ENCODE results near the gene IL15RA. TPM values are rescaled to one million over a fixed set of nuclear protein-coding genes. Genes with fewer than 3 reads are reported as not detected.

The IL15RA gene
- total RNA-seq, 1 donor from 2014 or later = 24.8 TPM

DNA sequence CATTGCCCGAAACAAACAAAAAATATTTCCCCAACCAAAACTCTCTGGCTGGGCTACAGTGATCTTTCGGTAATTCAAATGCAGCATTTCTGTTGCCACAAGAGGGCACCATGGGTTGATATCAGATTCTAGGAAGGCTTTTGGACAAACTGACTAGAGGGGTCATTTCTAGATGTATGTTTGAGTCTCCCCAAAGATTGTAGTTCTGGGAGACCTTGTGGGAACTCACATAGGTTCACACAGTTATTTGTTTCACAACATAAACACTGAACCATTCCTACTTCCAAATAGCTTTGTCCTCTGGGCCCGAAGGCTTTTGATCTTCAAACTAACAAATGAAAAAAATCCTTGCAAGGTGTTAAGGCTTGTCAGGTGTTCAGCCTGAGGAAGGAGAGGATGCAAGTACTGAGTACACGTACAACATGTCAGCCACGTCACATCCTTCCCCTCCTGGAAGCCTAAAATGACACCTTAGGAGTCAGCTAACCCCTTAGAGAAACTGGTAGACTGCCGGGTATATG is 37.0 kb upstream of the IL15RA start:
- no peak overlapping the region for H3K27ac ChIP-seq
- TF ChIP-seq, protein P1, sequence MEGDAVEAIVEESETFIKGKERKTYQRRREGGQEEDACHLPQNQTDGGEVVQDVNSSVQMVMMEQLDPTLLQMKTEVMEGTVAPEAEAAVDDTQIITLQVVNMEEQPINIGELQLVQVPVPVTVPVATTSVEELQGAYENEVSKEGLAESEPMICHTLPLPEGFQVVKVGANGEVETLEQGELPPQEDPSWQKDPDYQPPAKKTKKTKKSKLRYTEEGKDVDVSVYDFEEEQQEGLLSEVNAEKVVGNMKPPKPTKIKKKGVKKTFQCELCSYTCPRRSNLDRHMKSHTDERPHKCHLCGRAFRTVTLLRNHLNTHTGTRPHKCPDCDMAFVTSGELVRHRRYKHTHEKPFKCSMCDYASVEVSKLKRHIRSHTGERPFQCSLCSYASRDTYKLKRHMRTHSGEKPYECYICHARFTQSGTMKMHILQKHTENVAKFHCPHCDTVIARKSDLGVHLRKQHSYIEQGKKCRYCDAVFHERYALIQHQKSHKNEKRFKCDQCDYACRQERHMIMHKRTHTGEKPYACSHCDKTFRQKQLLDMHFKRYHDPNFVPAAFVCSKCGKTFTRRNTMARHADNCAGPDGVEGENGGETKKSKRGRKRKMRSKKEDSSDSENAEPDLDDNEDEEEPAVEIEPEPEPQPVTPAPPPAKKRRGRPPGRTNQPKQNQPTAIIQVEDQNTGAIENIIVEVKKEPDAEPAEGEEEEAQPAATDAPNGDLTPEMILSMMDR (IDR thresholded peaks at IDR 0.05) = peak; percentile 56 to 76 (median 58)
- no peaks in the 10 kb centered on the region for H3K27me3 ChIP-seq
- DNase-seq (ENCODE audit: low spot score in 2 of 2) = peak in 1 of 2 donors; percentile 73
- no peaks in the 10 kb centered on the region for H3K36me3 ChIP-seq
- H3K4me3 ChIP-seq = no peak overlapping the region
- H3K4me1 ChIP-seq = no peaks in the 10 kb centered on the region
- intact Hi-C loops (cut with DNase I) = loop anchor here (5.0 kb wide), 1 partner anchor 62 kb away; no protein-coding TSS in a partner anchor
- H3K9me3 ChIP-seq = no peaks in the 10 kb centered on the region

GRCh38 chr10:6013413-6014192 is 36.3 kb upstream of the IL15RA start:
- no peaks in the 10 kb centered on the region for H3K27me3 ChIP-seq
- H3K27ac ChIP-seq = no peak overlapping the region
- TF ChIP-seq, protein P1 (IDR thresholded peaks at IDR 0.05) = no peak
- H3K36me3 ChIP-seq = no peaks in the 10 kb centered on the region
- DNase-seq (ENCODE audit: low spot score in 2 of 2) = no peak
- intact Hi-C loops (cut with DNase I) = loop anchor here (5.0 kb wide), 1 partner anchor 61 kb away; no protein-coding TSS in a partner anchor
- H3K4me3 ChIP-seq = no peak overlapping the region
- H3K9me3 ChIP-seq = no peaks in the 10 kb centered on the region
- no peaks in the 10 kb centered on the region for H3K4me1 ChIP-seq

DNA sequence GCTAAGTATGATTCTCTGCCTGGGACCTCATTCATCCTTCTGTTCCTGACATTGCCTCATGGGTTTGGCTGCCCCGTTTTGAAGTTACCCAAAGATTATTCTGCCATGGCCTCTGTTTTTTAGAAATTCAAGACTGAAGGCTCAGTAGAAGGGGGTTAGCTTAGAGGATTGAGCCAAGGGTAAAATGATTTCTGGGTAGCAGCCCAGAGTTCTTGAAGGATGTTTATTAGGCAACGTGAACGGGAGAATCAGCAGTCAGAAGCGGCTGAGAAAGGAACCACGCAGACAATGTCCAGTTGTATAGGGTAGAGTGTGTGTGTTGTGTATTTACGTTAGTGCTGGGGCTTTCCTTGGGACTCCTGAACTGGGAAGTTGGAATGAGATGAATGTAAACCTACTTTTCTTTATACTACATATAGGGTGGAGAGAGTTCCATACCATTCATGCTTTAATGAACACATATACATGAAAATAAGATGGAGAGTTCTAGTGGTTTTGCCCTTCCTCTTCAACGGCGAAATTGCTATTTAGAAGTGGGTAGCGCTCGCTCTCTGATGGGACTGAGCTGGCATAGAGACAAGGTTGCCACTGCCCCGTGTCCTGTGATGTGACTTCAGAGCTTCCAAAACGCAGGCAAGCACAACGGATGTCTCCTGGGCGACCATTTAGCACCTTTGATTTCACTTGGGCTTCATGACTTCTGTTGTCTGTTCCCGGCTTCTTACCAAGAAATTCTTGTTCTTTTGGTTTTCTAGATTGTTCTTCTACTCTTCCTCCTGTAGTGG is 35.0 kb upstream of the IL15RA start:
- Histone ChIP-seq H3K36me3 (no peaks in the 10 kb centered on the region), H3K4me1 (no peaks in the 10 kb centered on the region), H3K9me3 (no peaks in the 10 kb centered on the region), H3K4me3 (no peak overlapping the region), H3K27ac (no peak overlapping the region), H3K27me3 (no peaks in the 10 kb centered on the region)
- DNase-seq (ENCODE audit: low spot score in 2 of 2) = no peak
- intact Hi-C loops (cut with DNase I) = loop anchor here (5.0 kb wide), 1 partner anchor 60 kb away; no protein-coding TSS in a partner anchor
- TF ChIP-seq, protein P1 (IDR thresholded peaks at IDR 0.05) = no peak

DNA sequence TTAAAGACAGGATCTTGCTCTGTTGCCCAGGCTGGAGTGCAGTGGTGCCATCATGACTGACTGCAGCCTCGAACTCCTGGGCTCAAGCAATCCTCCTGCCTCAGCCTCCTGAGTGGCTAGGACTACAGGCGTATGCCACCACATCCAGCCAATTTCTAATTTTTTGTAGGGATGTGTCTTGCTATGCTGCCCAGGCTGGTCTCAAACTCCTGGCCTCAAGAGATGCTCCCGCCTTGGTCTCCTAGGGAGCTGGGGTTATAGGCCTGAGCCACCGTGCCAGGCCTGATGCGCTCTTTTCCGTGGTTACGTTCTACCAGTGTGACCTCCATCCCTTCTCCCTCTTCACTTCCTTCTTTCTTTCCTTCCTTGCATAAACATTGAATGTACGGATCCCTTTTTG is 34.2 kb upstream of the IL15RA start:
- DNase-seq (ENCODE audit: low spot score in 2 of 2) = no peak
- no peaks in the 10 kb centered on the region for H3K36me3 ChIP-seq
- no peaks in the 10 kb centered on the region for H3K4me1 ChIP-seq
- TF ChIP-seq, protein P1 (IDR thresholded peaks at IDR 0.05) = no peak
- no peak overlapping the region for H3K4me3 ChIP-seq
- no peaks in the 10 kb centered on the region for H3K27me3 ChIP-seq
- no peaks in the 10 kb centered on the region for H3K9me3 ChIP-seq
- intact Hi-C loops (cut with DNase I) = loop anchor here (5.0 kb wide), 1 partner anchor 59 kb away; no protein-coding TSS in a partner anchor
- H3K27ac ChIP-seq = no peak overlapping the region

DNA sequence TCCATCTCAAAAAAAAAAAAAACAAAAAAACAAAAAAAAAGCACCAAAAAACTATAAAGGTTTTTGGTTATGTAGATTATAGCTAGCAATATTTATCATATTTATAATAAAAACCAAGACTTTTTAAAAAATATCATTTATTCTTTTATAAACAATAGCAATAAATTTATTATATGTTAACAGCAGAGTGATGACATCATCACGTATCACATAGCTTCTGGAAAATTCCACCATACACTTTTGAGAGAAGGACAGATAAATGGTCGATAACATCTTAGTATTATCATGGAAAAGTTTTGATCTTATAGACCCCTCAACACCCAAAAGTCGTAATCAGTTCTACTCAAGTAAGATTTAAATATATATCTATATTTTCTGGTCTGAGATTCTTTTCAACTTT is 33.2 kb upstream of the IL15RA start:
- Histone ChIP-seq H3K9me3 (no peaks in the 10 kb centered on the region), H3K27ac (no peak overlapping the region), H3K27me3 (no peaks in the 10 kb centered on the region), H3K4me3 (no peak overlapping the region), H3K36me3 (no peaks in the 10 kb centered on the region), H3K4me1 (no peaks in the 10 kb centered on the region)
- TF ChIP-seq, protein P1 (IDR thresholded peaks at IDR 0.05) = no peak
- no peak for DNase-seq (ENCODE audit: low spot score in 2 of 2)
- intact Hi-C loops (cut with DNase I) = loop anchor here (5.0 kb wide), 1 partner anchor 58 kb away; no protein-coding TSS in a partner anchor
